Naive thymus-derived CD8-positive, alpha-beta T cell (primary cell): Measurements from ENCODE around the gene TEF. TPM values are rescaled to one million over a fixed set of nuclear protein-coding genes. Genes with fewer than 3 reads are reported as not detected.

ENCODE experiments used
- ATAC-seq, 2 donors: fragments of 150-1000 bp; cut with Tn5 transposase in 1 of 2; sonication (Bioruptor Pico), chemical (Tn5 transposase) in 1 of 2; 1 replicate in 1 of 2; 2 replicates in 1 of 2; pipeline ENCODE4 v1.10.0; 2021; ENCODE audit warnings: mild to moderate bottlenecking in 2 of 2, moderate library complexity in 2 of 2
- POLR2A ChIA-PET: fragments of 350-600 bp; sonication (Branson Sonifier 250); formaldehyde crosslinking; loops from one replicate; lab custom pipeline; 2021; ENCODE audit warnings: antibody characterized with exemption; lab: Charles Lee
- DNase-seq, 10 donors: peaks; one replicate each; pipeline versions ENCODE4 v3.0.0 to v3.0.0-alpha.2; 2020 to 2022
- H3K27ac Mint-ChIP-seq, 10 donors: one replicate each; pipeline ENCODE4 v1.8.0; 2020 to 2022; ENCODE audit warnings: mild to moderate bottlenecking in 10 of 10, mixed read lengths in 10 of 10, moderate library complexity in 4 of 10, inconsistent platforms in 1 of 10
- H3K27me3 Mint-ChIP-seq, 5 donors: one replicate each; pipeline ENCODE4 v1.8.0; 2021 to 2022; ENCODE audit warnings: mixed read lengths in 5 of 5
- H3K36me3 Mint-ChIP-seq, 3 donors: one replicate each; pipeline ENCODE4 v1.8.0; 2020 to 2022; ENCODE audit warnings: mixed read lengths in 3 of 3, mild to moderate bottlenecking in 2 of 3, inconsistent platforms in 1 of 3
- H3K4me1 Mint-ChIP-seq, 4 donors: one replicate each; pipeline ENCODE4 v1.8.0; 2021 to 2022; ENCODE audit warnings: mixed read lengths in 4 of 4
- H3K4me3 Mint-ChIP-seq, 10 donors: one replicate each; pipeline ENCODE4 v1.8.0; 2020 to 2022; ENCODE audit warnings: mild to moderate bottlenecking in 10 of 10, mixed read lengths in 10 of 10, moderate library complexity in 6 of 10, inconsistent platforms in 1 of 10
- H3K9me3 Mint-ChIP-seq, 9 donors: one replicate each; pipeline ENCODE4 v1.8.0; 2020 to 2022; ENCODE audit warnings: mixed read lengths in 9 of 9, mild to moderate bottlenecking in 3 of 9, inconsistent platforms in 1 of 9, moderate library complexity in 1 of 9
- polyA plus RNA-seq, 3 donors: library from polyadenylated mRNA; unstranded; fragments of 300-500 nt; fragmentation: Illumina TruSeq; gene quantifications; one replicate each; pipeline ENCODE4 v1.2.3, GENCODE V29; 2021
- total RNA-seq, 8 experiments: library from RNA in 2 of 8; stranded (reverse) in 2 of 8; gene quantifications; one replicate each; pipeline ENCODE4 v1.2.3 and lab custom pipeline; 2021 to 2026

Gene TEF
- total and polyA plus RNA-seq, 5 experiments from 2014 or later, result 2.0 to 5.9 (median 5.2) TPM

- Mint-ChIP-seq H3K4me1 (peaks cover 20 to 30% (median 21%) of the 10 kb centered on the region in 4 donors), H3K9me3 (no peaks in the 10 kb centered on the region), H3K27me3 (no peaks in the 10 kb centered on the region), H3K4me3 (peak overlapping the region; percentile 88 to 100 (median 94)), H3K36me3 (no peaks in the 10 kb centered on the region), H3K27ac (peak overlapping the region; percentile 95 to 100 (median 97))
- POLR2A ChIA-PET, result interaction anchor here (0.5 to 6.4 kb wide), 17 partner anchors 10 to 920 kb away, joined by 3 to 216 read pairs (median 4); partner anchors contain the start of genes ACO2, CENPM, DESI1 and PHF5A
- ATAC-seq (peak; percentile 69 to 77), DNase-seq (peak; percentile 72 to 95 (median 90))
Measured at GRCh38 chr22:41448189-41448808, 66.6 kb downstream of the TEF start.

Other genes starting within 250 kb of the TEF start
- 10 to 100 TPM; 42.2 to 44.2 TPM for gene L3MBTL2, start 176.6 kb upstream of the TEF start, total RNA-seq
- gene L3MBTL2, start 176.6 kb upstream of the TEF start, polyA plus RNA-seq, result 10 to 100 TPM; 27.5 to 39.9 (median 34.0) TPM
- gene CHADL, start 141.0 kb upstream of the TEF start, total RNA-seq, result under 1 TPM; 0.83 to 0.85 TPM
- 1 to 10 TPM in 2 of 3 donors, under 1 TPM in 1; 0.49 to 1.7 (median 1.3) TPM for gene CHADL, start 141.0 kb upstream of the TEF start, polyA plus RNA-seq
- 10 to 100 TPM; 80.0 to 86.6 TPM for gene RANGAP1, start 95.8 kb upstream of the TEF start, total RNA-seq
- gene RANGAP1, start 95.8 kb upstream of the TEF start, polyA plus RNA-seq, result 10 to 100 TPM; 18.9 to 30.1 (median 23.8) TPM
- gene ZC3H7B, start 80.4 kb upstream of the TEF start, total RNA-seq, result 10 to 100 TPM; 48.0 to 48.1 TPM
- gene ZC3H7B, start 80.4 kb upstream of the TEF start, polyA plus RNA-seq, result 1 to 10 TPM in 2 of 3 donors, under 1 TPM in 1; 0.65 to 1.5 (median 1.2) TPM
- gene TOB2, start 64.9 kb downstream of the TEF start, total RNA-seq, result 10 to 100 TPM; 26.2 to 26.4 TPM
- 10 to 100 TPM in 1 of 3 donors, 1 to 10 TPM in 2; 8.7 to 12.1 (median 9.0) TPM for gene TOB2, start 64.9 kb downstream of the TEF start, polyA plus RNA-seq
- gene PHF5A, start 86.8 kb downstream of the TEF start, total RNA-seq, result 10 to 100 TPM; 34.0 to 35.8 TPM
- 10 to 100 TPM; 17.2 to 21.4 (median 17.9) TPM for gene PHF5A, start 86.8 kb downstream of the TEF start, polyA plus RNA-seq
- gene ACO2, start 87.2 kb downstream of the TEF start, total RNA-seq, result 10 to 100 TPM; 67.7 to 75.1 TPM
- 10 to 100 TPM; 64.2 to 91.9 (median 72.3) TPM for gene ACO2, start 87.2 kb downstream of the TEF start, polyA plus RNA-seq
- gene POLR3H, start 162.5 kb downstream of the TEF start, total RNA-seq, result 10 to 100 TPM; 50.5 to 54.6 TPM
- 10 to 100 TPM; 24.7 to 30.9 (median 27.6) TPM for gene POLR3H, start 162.5 kb downstream of the TEF start, polyA plus RNA-seq
- gene CSDC2, start 179.1 kb downstream of the TEF start, total RNA-seq, result not detected
- gene CSDC2, start 179.1 kb downstream of the TEF start, polyA plus RNA-seq, result not detected
- 10 to 100 TPM; 30.9 to 32.3 TPM for gene PMM1, start 207.9 kb downstream of the TEF start, total RNA-seq
- gene PMM1, start 207.9 kb downstream of the TEF start, polyA plus RNA-seq, result 10 to 100 TPM; 29.9 to 32.8 (median 32.4) TPM
- gene DESI1, start 239.1 kb downstream of the TEF start, total RNA-seq, result 10 to 100 TPM; 25.8 to 29.3 TPM
- 10 to 100 TPM in 2 of 3 donors, 1 to 10 TPM in 1; 7.5 to 13.9 (median 11.2) TPM for gene DESI1, start 239.1 kb downstream of the TEF start, polyA plus RNA-seq
- 100 to 1,000 TPM; 171 to 182 TPM for gene XRCC6, start 239.4 kb downstream of the TEF start, total RNA-seq
- 100 to 1,000 TPM; 436 to 513 (median 454) TPM for gene XRCC6, start 239.4 kb downstream of the TEF start, polyA plus RNA-seq